WTC11 (cell line): Measurements from ENCODE around the gene METTL25B.

Experiments used
- ESRRA ChIP-seq: sonication (generic); formaldehyde crosslinking; IDR thresholded peaks from 2 replicates; pipeline ENCODE4 v1.8.1; 2022; ENCODE audit warnings: mild to moderate bottlenecking, missing genetic modification reagents, borderline replicate concordance
- JUN ChIP-seq: sonication (generic); formaldehyde crosslinking; IDR thresholded peaks from 2 replicates; pipeline ENCODE4 v1.8.0; 2023; ENCODE audit warnings: mild to moderate bottlenecking, missing genetic modification reagents
- NR2C2 ChIP-seq: sonication (generic); formaldehyde crosslinking; IDR thresholded peaks from 2 replicates; pipeline ENCODE4 v1.8.0; 2022; ENCODE audit warnings: mild to moderate bottlenecking, missing genetic modification reagents
- SMAD4 ChIP-seq: sonication (generic); formaldehyde crosslinking; IDR thresholded peaks from 2 replicates; pipeline ENCODE4 v1.8.0; 2022; ENCODE audit warnings: mild to moderate bottlenecking, missing genetic modification reagents
- TEAD4 ChIP-seq: sonication (generic); formaldehyde crosslinking; IDR thresholded peaks from 2 replicates; pipeline ENCODE4 v1.8.0; 2022; ENCODE audit warnings: mild to moderate bottlenecking, missing genetic modification reagents
- TF ChIP-seq, protein P1 (sequence below): sonication (generic); formaldehyde crosslinking; IDR thresholded peaks from 2 replicates; pipeline ENCODE4 v1.8.1; 2023; ENCODE audit warnings: mild to moderate bottlenecking, missing genetic modification reagents, moderate library complexity
- TF ChIP-seq, protein P2 (sequence below): fragments of 200-600 bp; IDR thresholded peaks from 2 replicates; pipeline ENCODE4 v1.8.0; 2022; ENCODE audit warnings: antibody characterized with exemption
- TF ChIP-seq, protein P3 (sequence below): fragments of 250-450 bp; sonication (Bioruptor Pico); IDR thresholded peaks from 2 replicates; pipeline ENCODE4 v1.8.0; 2021; ENCODE audit warnings: mild to moderate bottlenecking
- TF ChIP-seq, protein P4 (sequence below): sonication (generic); formaldehyde crosslinking; conservative IDR thresholded peaks from 2 replicates; pipeline ENCODE4 v1.8.1; 2023; ENCODE audit warnings: mild to moderate bottlenecking, low read depth, missing genetic modification reagents, moderate library complexity

DNA sequence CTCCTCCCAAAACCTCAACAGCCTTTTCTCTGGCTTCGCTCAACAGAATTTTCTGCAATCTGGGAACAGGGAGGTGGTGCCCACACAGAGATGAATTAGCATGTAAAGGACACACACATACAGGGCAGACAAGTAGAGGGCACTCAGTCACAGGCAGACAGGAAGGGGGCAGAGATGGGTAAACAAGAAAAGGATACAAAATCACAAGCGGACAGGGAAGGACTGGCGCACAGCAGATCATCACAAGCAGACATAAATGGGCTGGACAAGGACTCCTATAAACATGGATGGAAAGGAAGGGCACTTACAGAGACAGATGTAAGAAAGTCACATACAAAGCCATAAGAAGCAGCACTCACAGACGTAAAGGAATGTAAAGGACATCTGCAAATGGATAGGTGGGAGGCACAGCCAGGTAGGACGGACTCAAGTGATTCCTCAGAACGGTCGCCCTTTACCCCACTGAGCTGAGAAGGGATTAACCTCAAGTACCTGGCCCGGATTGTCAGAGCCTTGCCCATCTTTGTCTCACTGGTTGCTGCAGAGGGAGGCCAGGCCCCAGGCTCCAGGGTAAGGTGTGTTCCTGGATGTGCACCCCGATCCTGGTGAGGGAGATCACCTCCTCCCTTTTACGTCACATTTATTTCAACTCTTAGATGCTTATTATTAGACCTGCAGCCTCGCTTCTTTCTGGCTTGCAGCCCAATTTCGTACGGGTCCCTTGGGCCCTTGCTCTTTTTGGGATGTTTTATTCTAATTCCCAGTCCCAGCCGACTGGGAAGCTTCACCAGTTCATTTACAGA is 38.2 kb downstream of the METTL25B start:
- TF ChIP-seq NR2C2 (no peak), ESRRA (CRISPR knock-in tag) (no peak), TEAD4 (CRISPR knock-in tag) (no peak), SMAD4 (CRISPR knock-in tag) (no peak), JUN (CRISPR knock-in tag) (no peak)
- TF ChIP-seq, protein P1, sequence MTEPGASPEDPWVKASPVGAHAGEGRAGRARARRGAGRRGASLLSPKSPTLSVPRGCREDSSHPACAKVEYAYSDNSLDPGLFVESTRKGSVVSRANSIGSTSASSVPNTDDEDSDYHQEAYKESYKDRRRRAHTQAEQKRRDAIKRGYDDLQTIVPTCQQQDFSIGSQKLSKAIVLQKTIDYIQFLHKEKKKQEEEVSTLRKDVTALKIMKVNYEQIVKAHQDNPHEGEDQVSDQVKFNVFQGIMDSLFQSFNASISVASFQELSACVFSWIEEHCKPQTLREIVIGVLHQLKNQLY (CRISPR knock-in tag) = no peak
- TF ChIP-seq, protein P2, sequence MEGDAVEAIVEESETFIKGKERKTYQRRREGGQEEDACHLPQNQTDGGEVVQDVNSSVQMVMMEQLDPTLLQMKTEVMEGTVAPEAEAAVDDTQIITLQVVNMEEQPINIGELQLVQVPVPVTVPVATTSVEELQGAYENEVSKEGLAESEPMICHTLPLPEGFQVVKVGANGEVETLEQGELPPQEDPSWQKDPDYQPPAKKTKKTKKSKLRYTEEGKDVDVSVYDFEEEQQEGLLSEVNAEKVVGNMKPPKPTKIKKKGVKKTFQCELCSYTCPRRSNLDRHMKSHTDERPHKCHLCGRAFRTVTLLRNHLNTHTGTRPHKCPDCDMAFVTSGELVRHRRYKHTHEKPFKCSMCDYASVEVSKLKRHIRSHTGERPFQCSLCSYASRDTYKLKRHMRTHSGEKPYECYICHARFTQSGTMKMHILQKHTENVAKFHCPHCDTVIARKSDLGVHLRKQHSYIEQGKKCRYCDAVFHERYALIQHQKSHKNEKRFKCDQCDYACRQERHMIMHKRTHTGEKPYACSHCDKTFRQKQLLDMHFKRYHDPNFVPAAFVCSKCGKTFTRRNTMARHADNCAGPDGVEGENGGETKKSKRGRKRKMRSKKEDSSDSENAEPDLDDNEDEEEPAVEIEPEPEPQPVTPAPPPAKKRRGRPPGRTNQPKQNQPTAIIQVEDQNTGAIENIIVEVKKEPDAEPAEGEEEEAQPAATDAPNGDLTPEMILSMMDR = no peak
- TF ChIP-seq, protein P3, sequence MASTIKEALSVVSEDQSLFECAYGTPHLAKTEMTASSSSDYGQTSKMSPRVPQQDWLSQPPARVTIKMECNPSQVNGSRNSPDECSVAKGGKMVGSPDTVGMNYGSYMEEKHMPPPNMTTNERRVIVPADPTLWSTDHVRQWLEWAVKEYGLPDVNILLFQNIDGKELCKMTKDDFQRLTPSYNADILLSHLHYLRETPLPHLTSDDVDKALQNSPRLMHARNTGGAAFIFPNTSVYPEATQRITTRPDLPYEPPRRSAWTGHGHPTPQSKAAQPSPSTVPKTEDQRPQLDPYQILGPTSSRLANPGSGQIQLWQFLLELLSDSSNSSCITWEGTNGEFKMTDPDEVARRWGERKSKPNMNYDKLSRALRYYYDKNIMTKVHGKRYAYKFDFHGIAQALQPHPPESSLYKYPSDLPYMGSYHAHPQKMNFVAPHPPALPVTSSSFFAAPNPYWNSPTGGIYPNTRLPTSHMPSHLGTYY = no peak
- TF ChIP-seq, protein P4, sequence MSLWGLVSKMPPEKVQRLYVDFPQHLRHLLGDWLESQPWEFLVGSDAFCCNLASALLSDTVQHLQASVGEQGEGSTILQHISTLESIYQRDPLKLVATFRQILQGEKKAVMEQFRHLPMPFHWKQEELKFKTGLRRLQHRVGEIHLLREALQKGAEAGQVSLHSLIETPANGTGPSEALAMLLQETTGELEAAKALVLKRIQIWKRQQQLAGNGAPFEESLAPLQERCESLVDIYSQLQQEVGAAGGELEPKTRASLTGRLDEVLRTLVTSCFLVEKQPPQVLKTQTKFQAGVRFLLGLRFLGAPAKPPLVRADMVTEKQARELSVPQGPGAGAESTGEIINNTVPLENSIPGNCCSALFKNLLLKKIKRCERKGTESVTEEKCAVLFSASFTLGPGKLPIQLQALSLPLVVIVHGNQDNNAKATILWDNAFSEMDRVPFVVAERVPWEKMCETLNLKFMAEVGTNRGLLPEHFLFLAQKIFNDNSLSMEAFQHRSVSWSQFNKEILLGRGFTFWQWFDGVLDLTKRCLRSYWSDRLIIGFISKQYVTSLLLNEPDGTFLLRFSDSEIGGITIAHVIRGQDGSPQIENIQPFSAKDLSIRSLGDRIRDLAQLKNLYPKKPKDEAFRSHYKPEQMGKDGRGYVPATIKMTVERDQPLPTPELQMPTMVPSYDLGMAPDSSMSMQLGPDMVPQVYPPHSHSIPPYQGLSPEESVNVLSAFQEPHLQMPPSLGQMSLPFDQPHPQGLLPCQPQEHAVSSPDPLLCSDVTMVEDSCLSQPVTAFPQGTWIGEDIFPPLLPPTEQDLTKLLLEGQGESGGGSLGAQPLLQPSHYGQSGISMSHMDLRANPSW (CRISPR knock-in tag) = no peak
